ENCODE data around the gene ZNF71. TPM values are rescaled to one million over a fixed set of nuclear protein-coding genes. Genes with fewer than 3 reads are reported as not detected.

Gene ZNF71
- total RNA-seq, 2 experiments from 2014 or later: 2.2 TPM

- ChIA-PET POLR2A (no interaction called here), CTCF (no interaction called here)
- ATAC-seq (ENCODE audit: poor library complexity) (no peak), DNase-seq (no peak)
- H3K36me3 Mint-ChIP-seq (ENCODE audit: low read depth): peaks cover 34% of the 10 kb centered on the region
- TF ChIP-seq CTCF (IDR thresholded peaks at IDR 0.05): no peak
- intact Hi-C loops (cut with DNase I, micrococcal nuclease): no loop called here
- H3K4me1 ChIP-seq (ENCODE audit: insufficient read depth, low read length): no peaks in the 10 kb centered on the region
- peaks cover 25% of the 10 kb centered on the region for H3K9me3 Mint-ChIP-seq
- H3K4me1 Mint-ChIP-seq (ENCODE audit: low read depth): no peaks in the 10 kb centered on the region
- H3K27me3 Mint-ChIP-seq: peaks cover 24% of the 10 kb centered on the region
- H3K4me3 Mint-ChIP-seq: no peak within 1 kb of the TSS
- no peak within 1 kb of the TSS for H3K4me3 ChIP-seq (ENCODE audit: low read length)
- peaks cover 0 to 6% of the 10 kb centered on the region in 2 experiments for H3K27me3 ChIP-seq (ENCODE audit: control insufficient read depth in 1 of 2, insufficient read depth in 2 of 2, low read length in 2 of 2)
- H3K9me3 ChIP-seq (ENCODE audit: control insufficient read depth in 1 of 2, insufficient read depth in 1 of 2, low read length in 2 of 2): peaks cover 61 to 77% of the 10 kb centered on the region in 2 experiments
- no peak within 1 kb of the TSS for H3K27ac Mint-ChIP-seq
- H3K36me3 ChIP-seq (ENCODE audit: insufficient read depth, low read length): no peaks in the 10 kb centered on the region
- H3K27ac ChIP-seq (ENCODE audit: low read depth in 1 of 2, low read length in 2 of 2): no peak within 1 kb of the TSS
Measured at GRCh38 chr19:56642711-56643459, 47.8 kb downstream of the ZNF71 start, which contains the start of gene SMIM17. SMIM17 (plus strand) TSS chr19:56643159; CDS start chr19:56645668, 2,509 bp downstream.

DNA sequence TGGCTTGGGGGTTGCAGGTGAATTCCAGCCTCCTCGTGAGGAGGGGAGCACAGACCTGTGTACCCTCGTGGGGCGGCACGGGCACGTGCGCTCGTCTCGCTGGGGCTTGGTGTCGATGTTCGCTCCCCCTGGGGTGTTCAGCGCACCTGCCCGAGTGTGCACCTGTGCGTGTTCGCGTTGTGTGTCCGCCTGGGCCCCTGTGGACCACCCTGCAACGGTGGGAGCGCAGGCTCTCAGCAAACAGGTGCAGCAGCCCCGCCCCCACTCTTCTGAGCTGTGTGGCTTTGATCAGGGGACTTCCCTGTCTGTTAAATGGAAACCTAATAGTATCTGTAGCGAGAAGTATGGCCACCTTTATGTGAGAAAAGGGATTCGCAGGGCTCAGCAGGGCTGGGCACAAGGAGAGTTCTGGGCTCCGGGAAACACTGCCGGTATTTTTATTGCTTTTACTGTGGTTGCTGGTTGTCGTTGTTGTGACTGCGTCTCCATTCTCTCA is 48.4 kb downstream of the ZNF71 start:
- DNase-seq (no peak), ATAC-seq (ENCODE audit: poor library complexity) (no peak)
- Mint-ChIP-seq H3K27ac (no peak overlapping the region), H3K4me1 (ENCODE audit: low read depth) (no peaks in the 10 kb centered on the region), H3K36me3 (ENCODE audit: low read depth) (peaks cover 31% of the 10 kb centered on the region), H3K27me3 (peaks cover 27% of the 10 kb centered on the region), H3K4me3 (no peak overlapping the region), H3K9me3 (peaks cover 29% of the 10 kb centered on the region)
- no peak overlapping the region for H3K27ac ChIP-seq (ENCODE audit: low read depth in 1 of 2, low read length in 2 of 2)
- H3K4me3 ChIP-seq (ENCODE audit: low read length): no peak overlapping the region
- no peaks in the 10 kb centered on the region for H3K4me1 ChIP-seq (ENCODE audit: insufficient read depth, low read length)
- H3K9me3 ChIP-seq (ENCODE audit: control insufficient read depth in 1 of 2, insufficient read depth in 1 of 2, low read length in 2 of 2): peaks cover 55 to 76% of the 10 kb centered on the region in 2 experiments
- peaks cover 0 to 6% of the 10 kb centered on the region in 2 experiments for H3K27me3 ChIP-seq (ENCODE audit: control insufficient read depth in 1 of 2, insufficient read depth in 2 of 2, low read length in 2 of 2)
- CTCF ChIA-PET: no interaction called here
- no peaks in the 10 kb centered on the region for H3K36me3 ChIP-seq (ENCODE audit: insufficient read depth, low read length)
- TF ChIP-seq CTCF (IDR thresholded peaks at IDR 0.05): no peak
- intact Hi-C loops (cut with DNase I, micrococcal nuclease): no loop called here
- POLR2A ChIA-PET: no interaction called here

DNA sequence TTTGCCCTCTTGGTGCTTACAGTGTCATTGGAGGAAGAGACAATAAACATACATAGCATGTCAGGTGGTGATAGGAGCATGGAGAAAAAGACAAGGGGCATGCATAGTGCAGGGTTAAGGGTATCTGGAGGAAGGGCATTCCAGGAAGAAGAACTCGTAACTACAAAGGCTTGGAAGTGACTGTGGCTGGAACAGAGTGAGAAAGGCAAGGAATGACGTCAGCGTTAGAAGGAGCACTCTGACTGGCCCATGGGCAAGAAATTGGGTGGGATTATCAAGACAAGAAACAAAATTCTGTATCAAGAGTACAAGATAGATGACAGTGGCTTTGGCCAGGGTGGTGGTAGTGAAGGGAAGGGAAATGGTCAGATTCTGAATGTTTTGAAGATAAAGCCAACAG is 59.0 kb downstream of the ZNF71 start:
- Mint-ChIP-seq H3K27me3 (no peaks in the 10 kb centered on the region), H3K27ac (no peak overlapping the region), H3K4me1 (ENCODE audit: low read depth) (no peaks in the 10 kb centered on the region), H3K9me3 (peaks cover 23% of the 10 kb centered on the region), H3K36me3 (ENCODE audit: low read depth) (peaks cover 14% of the 10 kb centered on the region), H3K4me3 (no peak overlapping the region)
- Histone ChIP-seq H3K36me3 (ENCODE audit: insufficient read depth, low read length) (no peaks in the 10 kb centered on the region), H3K4me1 (ENCODE audit: insufficient read depth, low read length) (no peaks in the 10 kb centered on the region), H3K9me3 (ENCODE audit: control insufficient read depth in 1 of 2, insufficient read depth in 1 of 2, low read length in 2 of 2) (peaks cover 35 to 52% of the 10 kb centered on the region in 2 experiments), H3K27me3 (ENCODE audit: control insufficient read depth in 1 of 2, insufficient read depth in 2 of 2, low read length in 2 of 2) (no peaks in the 10 kb centered on the region), H3K4me3 (ENCODE audit: low read length) (no peak overlapping the region), H3K27ac (ENCODE audit: low read depth in 1 of 2, low read length in 2 of 2) (no peak overlapping the region)
- DNase-seq (no peak), ATAC-seq (ENCODE audit: poor library complexity) (no peak)
- ChIA-PET CTCF (no interaction called here), POLR2A (no interaction called here)
- no peak for TF ChIP-seq CTCF (IDR thresholded peaks at IDR 0.05)
- intact Hi-C loops (cut with DNase I, micrococcal nuclease): no loop called here

All from CD4-positive, alpha-beta T cell (primary cell).